Liver (tissue), 9 donors: ENCODE measurements around the gene OR5AR1. TPM values are rescaled to one million over a fixed set of nuclear protein-coding genes. Genes with fewer than 3 reads are reported as not detected.

Experiments used
- DNase-seq: peaks from one replicate; pipeline ENCODE4 v3.0.0-alpha.2; 2017; ENCODE audit warnings: low spot score
- H3K27ac ChIP-seq, 2 donors: one replicate each; pipeline ENCODE4 v1.7.0; 2013; ENCODE audit warnings: inconsistent platforms in 2 of 2, low read length in 2 of 2, control low read depth in 1 of 2, low read depth in 1 of 2, mild to moderate bottlenecking in 1 of 2
- H3K27me3 ChIP-seq, 4 donors: one replicate each; pipeline versions ENCODE4 v1.6.1 to v1.7.0; 2013; ENCODE audit warnings: low read length in 3 of 4, inconsistent platforms in 1 of 4, mild to moderate bottlenecking in 1 of 4, moderate library complexity in 1 of 4; ENCODE audit not compliant: control insufficient read depth in 4 of 4, insufficient read depth in 4 of 4
- H3K36me3 ChIP-seq, 4 donors: one replicate each; pipeline versions ENCODE4 v1.6.1 to v1.7.0; 2013; ENCODE audit warnings: low read length in 3 of 4, mild to moderate bottlenecking in 3 of 4, low read depth in 1 of 4, moderate library complexity in 1 of 4; ENCODE audit not compliant: control insufficient read depth in 4 of 4, insufficient read depth in 3 of 4
- H3K4me1 ChIP-seq, 4 donors: one replicate each; pipeline versions ENCODE4 v1.6.1 to v1.7.0; 2013; ENCODE audit warnings: low read length in 3 of 4, mild to moderate bottlenecking in 3 of 4, moderate library complexity in 1 of 4; ENCODE audit not compliant: control insufficient read depth in 4 of 4, insufficient read depth in 4 of 4
- H3K4me3 ChIP-seq, 3 donors: one replicate each; pipeline versions ENCODE4 v1.6.1 to v1.7.0; 2013; ENCODE audit warnings: low read length in 3 of 3, control low read depth in 1 of 3, low read depth in 1 of 3, mild to moderate bottlenecking in 1 of 3
- H3K9ac ChIP-seq, 2 donors: one replicate each; pipeline ENCODE4 v1.7.0; 2013; ENCODE audit warnings: low read length in 2 of 2, mild to moderate bottlenecking in 2 of 2, moderate library complexity in 2 of 2, control low read depth in 1 of 2, low read depth in 1 of 2
- H3K9me3 ChIP-seq, 4 donors: one replicate each; pipeline versions ENCODE4 v1.6.1 to v1.7.0; 2013; ENCODE audit warnings: low read length in 3 of 4; ENCODE audit not compliant: control insufficient read depth in 4 of 4
- ATF3 ChIP-seq: IDR thresholded peaks from 2 replicates; pipeline ENCODE4 v1.6.1; 2016; ENCODE audit warnings: antibody characterized with exemption
- CTCF ChIP-seq: fragments of 150-350 bp; IDR thresholded peaks from 2 replicates; pipeline ENCODE4 v1.5.1; 2017; ENCODE audit warnings: improper control_type of control experiment, low read depth, low read length; ENCODE audit not compliant: missing input control
- EGR1 ChIP-seq, 2 donors: IDR thresholded peaks; 2 replicates each; pipeline ENCODE4 v1.6.1; 2016 to 2018; ENCODE audit warnings: antibody characterized with exemption in 2 of 2, low read depth in 2 of 2
- FOXA1 ChIP-seq: IDR thresholded peaks from 2 replicates; pipeline ENCODE4 v1.6.1; 2016; ENCODE audit warnings: antibody characterized with exemption
- FOXA2 ChIP-seq: IDR thresholded peaks from 2 replicates; pipeline ENCODE4 v1.6.1; 2016; ENCODE audit warnings: antibody characterized with exemption
- GABPA ChIP-seq, 2 donors: IDR thresholded peaks in 1 of 2; conservative IDR thresholded peaks in 1 of 2; 2 replicates each; pipeline ENCODE4 v1.6.1; 2016; ENCODE audit warnings: antibody characterized with exemption in 2 of 2, mild to moderate bottlenecking in 1 of 2, moderate library complexity in 1 of 2
- HNF4A ChIP-seq, 2 donors: conservative IDR thresholded peaks; 2 replicates each; pipeline ENCODE4 v1.6.1; 2016; ENCODE audit warnings: antibody characterized with exemption in 2 of 2, mild to moderate bottlenecking in 2 of 2
- HNF4G ChIP-seq: IDR thresholded peaks from 2 replicates; pipeline ENCODE4 v1.6.1; 2016; ENCODE audit warnings: antibody characterized with exemption
- JUND ChIP-seq, 2 donors: IDR thresholded peaks; 2 replicates each; pipeline ENCODE4 v1.6.1; 2016; ENCODE audit warnings: antibody characterized with exemption in 2 of 2
- NR2F2 ChIP-seq: IDR thresholded peaks from 2 replicates; pipeline ENCODE4 v1.6.1; 2016; ENCODE audit warnings: antibody characterized with exemption
- RAD21 ChIP-seq, 2 donors: IDR thresholded peaks; 2 replicates each; pipeline ENCODE4 v1.6.1; 2016; ENCODE audit warnings: antibody characterized with exemption in 2 of 2, mild to moderate bottlenecking in 2 of 2
- REST ChIP-seq: IDR thresholded peaks from 2 replicates; pipeline ENCODE4 v1.6.1; 2016; ENCODE audit warnings: antibody characterized with exemption, mild to moderate bottlenecking
- RXRA ChIP-seq, 2 donors: IDR thresholded peaks; 2 replicates each; pipeline ENCODE4 v1.6.1; 2017 to 2018; ENCODE audit warnings: antibody characterized with exemption in 2 of 2, mild to moderate bottlenecking in 1 of 2
- SP1 ChIP-seq: IDR thresholded peaks from 2 replicates; pipeline ENCODE4 v1.6.1; 2018; ENCODE audit warnings: antibody characterized with exemption, mild to moderate bottlenecking
- WGBS: extraction: QIAGEN DNeasy Blood & Tissue Kit; methylation state at CpG from one replicate; pipeline ENCODE4 v1.1.7; 2013; 5-methylcytosine and 5-hydroxymethylcytosine counted together
- polyA plus RNA-seq, 2 donors: library from polyadenylated mRNA; stranded (reverse) in 1 of 2; unstranded in 1 of 2; fragments of 200-250 nt in 1 of 2; fragments of >200 nt in 1 of 2; fragmentation: Nextera tagmentation in 1 of 2; extraction: Ambion mirVana in 1 of 2; gene quantifications; one replicate each; pipeline versions ENCODE4 v1.2.1 to v1.2.3, GENCODE V29; 2013 to 2015
- total RNA-seq, 2 donors: library from RNA; depleted of rRNA; stranded (reverse); fragments of >200 nt; gene quantifications; one replicate each; pipeline ENCODE4 v1.2.3, GENCODE V29; 2014
- TF ChIP-seq, protein P1 (sequence below): IDR thresholded peaks from 2 replicates; pipeline ENCODE4 v1.6.1; 2016; ENCODE audit warnings: antibody characterized with exemption
- TF ChIP-seq, protein P2 (sequence below): IDR thresholded peaks from 2 replicates; pipeline ENCODE4 v1.6.1; 2016; ENCODE audit warnings: antibody characterized with exemption
- donor health status: healthy.
- donor health status: healthy.
- donor health status: healthy.
- donor health status: healthy.
- donor health status: healthy.

Gene OR5AR1
- total and polyA plus RNA-seq, 4 donors, result not detected

GRCh38 chr11:56659755-56660154 is 3.7 kb upstream of the OR5AR1 start:
- Histone ChIP-seq H3K36me3 (no peaks in the 10 kb centered on the region), H3K9ac (no peak overlapping the region), H3K4me3 (no peak overlapping the region), H3K27me3 (peaks cover 0 to 3% (median 0%) of the 10 kb centered on the region in 4 donors), H3K27ac (no peak overlapping the region), H3K4me1 (no peaks in the 10 kb centered on the region), H3K9me3 (no peaks in the 10 kb centered on the region)
- TF ChIP-seq SP1, result no peak
- TF ChIP-seq RXRA (IDR thresholded peaks at IDR 0.05), result no peak
- no peak for TF ChIP-seq FOXA1
- TF ChIP-seq, protein P1, sequence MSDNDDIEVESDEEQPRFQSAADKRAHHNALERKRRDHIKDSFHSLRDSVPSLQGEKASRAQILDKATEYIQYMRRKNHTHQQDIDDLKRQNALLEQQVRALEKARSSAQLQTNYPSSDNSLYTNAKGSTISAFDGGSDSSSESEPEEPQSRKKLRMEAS, result no peak
- no peak for TF ChIP-seq HNF4G
- TF ChIP-seq RAD21 (IDR thresholded peaks at IDR 0.05), result no peak
- TF ChIP-seq FOXA2, result no peak
- no peak for TF ChIP-seq HNF4A (conservative IDR thresholded peaks at IDR 0.05)
- TF ChIP-seq, protein P2, sequence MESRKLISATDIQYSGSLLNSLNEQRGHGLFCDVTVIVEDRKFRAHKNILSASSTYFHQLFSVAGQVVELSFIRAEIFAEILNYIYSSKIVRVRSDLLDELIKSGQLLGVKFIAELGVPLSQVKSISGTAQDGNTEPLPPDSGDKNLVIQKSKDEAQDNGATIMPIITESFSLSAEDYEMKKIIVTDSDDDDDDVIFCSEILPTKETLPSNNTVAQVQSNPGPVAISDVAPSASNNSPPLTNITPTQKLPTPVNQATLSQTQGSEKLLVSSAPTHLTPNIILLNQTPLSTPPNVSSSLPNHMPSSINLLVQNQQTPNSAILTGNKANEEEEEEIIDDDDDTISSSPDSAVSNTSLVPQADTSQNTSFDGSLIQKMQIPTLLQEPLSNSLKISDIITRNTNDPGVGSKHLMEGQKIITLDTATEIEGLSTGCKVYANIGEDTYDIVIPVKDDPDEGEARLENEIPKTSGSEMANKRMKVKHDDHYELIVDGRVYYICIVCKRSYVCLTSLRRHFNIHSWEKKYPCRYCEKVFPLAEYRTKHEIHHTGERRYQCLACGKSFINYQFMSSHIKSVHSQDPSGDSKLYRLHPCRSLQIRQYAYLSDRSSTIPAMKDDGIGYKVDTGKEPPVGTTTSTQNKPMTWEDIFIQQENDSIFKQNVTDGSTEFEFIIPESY, result no peak
- TF ChIP-seq EGR1 (IDR thresholded peaks at IDR 0.05; ENCODE audit: low read depth in 2 of 2), result no peak
- TF ChIP-seq CTCF, result no peak
- TF ChIP-seq ATF3, result no peak
- TF ChIP-seq REST, result no peak
- TF ChIP-seq NR2F2, result no peak
- DNase-seq, result no peak
- WGBS, result 17% methylated on average over 3 of the region's 3 CpGs

GRCh38 chr11:56670984-56671383 is 7.5 kb downstream of the OR5AR1 start:
- TF ChIP-seq, protein P1, result no peak
- no peak for TF ChIP-seq REST
- TF ChIP-seq GABPA (IDR thresholded peaks at IDR 0.05 in 1 of 2, conservative IDR thresholded peaks at IDR 0.05 in 1 of 2), result no peak
- no peak for TF ChIP-seq RAD21 (IDR thresholded peaks at IDR 0.05)
- no peak for TF ChIP-seq JUND (IDR thresholded peaks at IDR 0.05)
- no peak for TF ChIP-seq HNF4A (conservative IDR thresholded peaks at IDR 0.05)
- no peak for TF ChIP-seq HNF4G
- TF ChIP-seq CTCF, result no peak
- TF ChIP-seq SP1, result no peak
- H3K36me3 ChIP-seq, result no peaks in the 10 kb centered on the region
- 78% methylated on average over 2 of the region's 2 CpGs for WGBS
- H3K9me3 ChIP-seq, result no peaks in the 10 kb centered on the region
- H3K27me3 ChIP-seq, result no peaks in the 10 kb centered on the region
- no peak overlapping the region for H3K9ac ChIP-seq
- H3K4me3 ChIP-seq, result no peak overlapping the region
- DNase-seq, result no peak
- H3K27ac ChIP-seq, result no peak overlapping the region
- H3K4me1 ChIP-seq, result no peaks in the 10 kb centered on the region
